NB4 (cell line): Measurements from ENCODE around the gene C1orf94.

Source experiments
- CTCF ChIP-seq: IDR thresholded peaks from one replicate; pipeline ENCODE4 v1.5.1; 2012; ENCODE audit warnings: low read depth, low read length
- MYC ChIP-seq: IDR thresholded peaks from 2 replicates; pipeline ENCODE4 v1.6.1; 2011; ENCODE audit warnings: low read depth, low read length
- POLR2A ChIP-seq: IDR thresholded peaks from 2 replicates; pipeline ENCODE4 v1.6.1; 2011; ENCODE audit warnings: mild to moderate bottlenecking; ENCODE audit not compliant: insufficient read length; ENCODE audit errors: extremely low read depth

DNA sequence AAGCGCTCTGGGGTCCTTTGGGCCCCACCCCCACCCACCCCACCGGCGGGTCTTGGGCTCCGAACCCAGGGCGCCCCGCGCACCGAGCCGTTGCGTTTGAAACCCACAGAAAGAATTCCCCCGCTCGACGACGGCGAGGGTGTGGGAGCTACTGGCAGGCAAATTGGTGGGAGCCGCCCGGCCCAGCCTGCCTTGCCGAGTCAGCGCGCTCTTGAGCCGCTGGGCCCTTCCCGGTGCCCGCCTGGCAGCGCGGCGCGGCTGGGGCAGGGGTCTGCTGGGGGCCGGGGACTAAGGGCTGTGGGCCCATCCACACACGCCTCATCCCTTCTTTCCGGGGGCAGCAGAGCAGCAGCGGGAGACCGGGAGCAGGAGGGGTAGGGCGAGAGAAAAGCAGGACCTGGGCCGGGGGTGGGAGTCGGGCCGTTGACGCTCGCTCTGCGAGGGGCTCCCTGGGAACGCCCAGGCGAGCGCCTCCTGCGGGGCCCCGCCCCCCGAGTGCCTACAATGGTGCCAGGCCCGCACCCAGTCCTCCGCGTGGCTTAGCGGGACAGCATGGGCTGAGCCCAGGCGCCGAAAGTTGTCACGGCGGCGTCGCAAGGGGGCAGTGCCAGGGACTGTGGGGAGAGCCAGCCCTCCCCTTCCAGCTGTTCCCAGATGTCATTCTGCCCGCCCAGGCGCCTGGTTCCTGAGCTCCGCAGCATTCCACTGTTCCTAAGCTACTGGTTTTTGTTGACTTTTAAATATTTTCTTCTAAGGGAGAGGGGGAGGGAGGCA lies at the start of gene C1orf94:
- TF ChIP-seq POLR2A (no peak), CTCF (no peak), MYC (no peak)
